Mammary epithelial cell (primary cell): ENCODE results near the gene SRP68.

Experiments
- CTCF ChIP-seq, 2 donors: IDR thresholded peaks in 1 of 2; conservative IDR thresholded peaks in 1 of 2; 2 replicates each; pipeline ENCODE4 v1.5.1; 2011 to 2012; ENCODE audit warnings: inconsistent platforms in 2 of 2, low read length in 2 of 2, mild to moderate bottlenecking in 2 of 2, control low read depth in 1 of 2, low read depth in 1 of 2; ENCODE audit not compliant: insufficient read depth in 1 of 2; ENCODE audit errors: extremely low read depth in 1 of 2
- EZH2 ChIP-seq: IDR thresholded peaks from 2 replicates; pipeline ENCODE4 v1.6.1; 2012; ENCODE audit warnings: low read length, inconsistent platforms, borderline replicate concordance

GRCh38 chr17:76063875-76064546 is 8.3 kb downstream of the SRP68 start:
- no peak for TF ChIP-seq EZH2
- no peak for TF ChIP-seq CTCF (conservative IDR thresholded peaks at IDR 0.05 in 1 of 2, IDR thresholded peaks at IDR 0.05 in 1 of 2; ENCODE audit: extremely low read depth in 1 of 2, insufficient read depth in 1 of 2, low read depth in 1 of 2, low read length in 2 of 2)
